MM.1S (cell line): ENCODE measurements around the gene WDSUB1.
A peak's percentile ranks its signal among the peaks of the same experiment; 100 is the strongest.

Experiments
- DNase-seq: peaks from one replicate; pipeline ENCODE4 v3.0.0-alpha.2; 2015
- H2AFZ ChIP-seq: fragments of 300-600 bp; sonication (generic); 2 replicates; pipeline ENCODE4 v1.6.0; 2016; ENCODE audit warnings: antibody characterized with exemption, low read length
- H3F3A ChIP-seq: fragments of 300-600 bp; sonication (generic); 2 replicates; pipeline ENCODE4 v1.6.1; 2016; ENCODE audit warnings: mild to moderate bottlenecking, antibody characterized with exemption, low read length, moderate library complexity, mixed read lengths; ENCODE audit not compliant: insufficient read depth
- H3K27ac ChIP-seq: fragments of 300-600 bp; sonication (generic); 2 replicates; pipeline ENCODE4 v1.5.1; 2016; ENCODE audit warnings: mild to moderate bottlenecking, low read length
- H3K27me3 ChIP-seq: fragments of 300-600 bp; sonication (generic); replicated peaks from 2 replicates; pipeline ENCODE4 v1.6.0; 2016; ENCODE audit warnings: low read length; ENCODE audit not compliant: insufficient read depth
- H3K36me3 ChIP-seq: fragments of 300-600 bp; sonication (generic); replicated peaks from 2 replicates; pipeline ENCODE4 v1.6.1; 2016; ENCODE audit warnings: mild to moderate bottlenecking, low read length, mixed read lengths; ENCODE audit not compliant: insufficient read depth
- H3K4me1 ChIP-seq: fragments of 300-600 bp; sonication (generic); 2 replicates; pipeline ENCODE4 v1.6.1; 2016; ENCODE audit warnings: low read length, mixed read lengths
- H3K4me2 ChIP-seq: fragments of 300-600 bp; sonication (generic); 2 replicates; pipeline ENCODE4 v1.6.0; 2016; ENCODE audit warnings: low read depth, low read length
- H3K4me3 ChIP-seq: fragments of 300-600 bp; sonication (generic); 2 replicates; pipeline ENCODE4 v1.5.1; 2016; ENCODE audit warnings: low read length, mixed read lengths
- H3K79me2 ChIP-seq: fragments of 300-600 bp; sonication (generic); 2 replicates; pipeline ENCODE4 v1.6.1; 2016; ENCODE audit warnings: mixed run types, low read length, mixed read lengths
- H3K9ac ChIP-seq: fragments of 300-600 bp; sonication (generic); 2 replicates; pipeline ENCODE4 v1.6.1; 2016; ENCODE audit warnings: low read length, mixed read lengths
- H3K9me2 ChIP-seq: fragments of 300-600 bp; sonication (generic); replicated peaks from 2 replicates; pipeline ENCODE4 v1.6.1; 2016; ENCODE audit warnings: mild to moderate bottlenecking, low read length, mixed read lengths; ENCODE audit not compliant: insufficient read depth
- H3K9me3 ChIP-seq: fragments of 300-600 bp; sonication (generic); replicated peaks from 2 replicates; pipeline ENCODE4 v1.6.1; 2016; ENCODE audit warnings: mild to moderate bottlenecking, low read length, mixed read lengths; ENCODE audit not compliant: insufficient read depth
- H4K20me1 ChIP-seq: fragments of 300-600 bp; sonication (generic); 2 replicates; pipeline ENCODE4 v1.6.1; 2016; ENCODE audit warnings: mild to moderate bottlenecking, low read length, moderate library complexity, mixed read lengths; ENCODE audit not compliant: insufficient read depth
- CTCF ChIP-seq: fragments of 300-600 bp; sonication (generic); IDR thresholded peaks from 2 replicates; pipeline ENCODE4 v1.5.1; 2016; ENCODE audit warnings: antibody characterized with exemption, low read length, mixed read lengths
- EZH2 ChIP-seq: fragments of 300-600 bp; sonication (generic); optimal IDR thresholded peaks from 2 replicates; pipeline ENCODE3; 2017; ENCODE audit warnings: low read depth, mild to moderate bottlenecking, antibody characterized with exemption, low read length, mixed read lengths
- EZH2phosphoT487 ChIP-seq: fragments of 300-600 bp; sonication (generic); IDR thresholded peaks from 2 replicates; pipeline ENCODE4 v1.6.1; 2018; ENCODE audit warnings: antibody characterized with exemption, low read length

WDSUB1 gene

DNA sequence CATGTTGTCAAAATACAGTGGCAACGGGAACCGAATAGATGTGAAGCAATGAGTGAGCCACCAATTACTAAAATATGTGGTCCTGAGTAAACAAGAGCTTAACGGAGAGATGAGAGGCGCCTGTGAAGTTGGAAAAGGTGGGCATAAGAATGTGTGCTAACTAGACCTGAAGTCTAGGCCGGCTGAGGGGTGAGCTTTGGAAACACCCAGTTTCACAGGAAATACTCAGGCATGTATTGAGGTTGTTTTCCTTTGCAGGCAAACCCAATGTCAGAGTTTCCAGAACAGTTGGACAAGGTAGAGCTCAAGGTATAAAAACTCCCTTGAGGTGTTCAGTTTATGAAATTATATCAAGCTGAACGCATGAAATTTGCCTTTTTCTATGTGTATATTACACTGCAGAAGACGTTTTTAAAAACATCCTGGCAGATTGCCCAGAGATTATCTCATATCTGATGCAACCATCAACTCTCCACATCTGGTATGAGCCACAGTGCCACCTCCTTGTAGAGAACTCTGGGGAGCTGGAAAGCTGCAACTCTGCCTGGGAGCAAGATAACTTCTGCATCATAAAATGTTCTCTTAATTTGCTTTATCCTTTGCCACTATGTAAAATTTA is 3.9 kb upstream of the WDSUB1 start:
- Histone ChIP-seq H3K4me1 (peaks cover 21% of the 10 kb centered on the region), H3F3A (peaks cover 3% of the 10 kb centered on the region), H3K36me3 (no peaks in the 10 kb centered on the region), H3K9ac (no peak overlapping the region), H3K9me2 (no peaks in the 10 kb centered on the region), H3K79me2 (peaks cover 10% of the 10 kb centered on the region), H3K9me3 (no peaks in the 10 kb centered on the region), H3K27me3 (no peaks in the 10 kb centered on the region), H3K4me3 (0 out of 2 replicates have a peak overlapping the region, but pooled peaks have one; percentile 5), H2AFZ (peak overlapping the region; percentile 50; the same call in 1 of the 2 replicates), H3K4me2 (peak overlapping the region; percentile 49; the same call in 1 of the 2 replicates), H4K20me1 (no peaks in the 10 kb centered on the region), H3K27ac (peak overlapping the region; percentile 11; the same call in 1 of the 2 replicates)
- TF ChIP-seq EZH2phosphoT487: no peak
- no peak for TF ChIP-seq EZH2
- TF ChIP-seq CTCF: no peak
- DNase-seq: peak; percentile 53

DNA sequence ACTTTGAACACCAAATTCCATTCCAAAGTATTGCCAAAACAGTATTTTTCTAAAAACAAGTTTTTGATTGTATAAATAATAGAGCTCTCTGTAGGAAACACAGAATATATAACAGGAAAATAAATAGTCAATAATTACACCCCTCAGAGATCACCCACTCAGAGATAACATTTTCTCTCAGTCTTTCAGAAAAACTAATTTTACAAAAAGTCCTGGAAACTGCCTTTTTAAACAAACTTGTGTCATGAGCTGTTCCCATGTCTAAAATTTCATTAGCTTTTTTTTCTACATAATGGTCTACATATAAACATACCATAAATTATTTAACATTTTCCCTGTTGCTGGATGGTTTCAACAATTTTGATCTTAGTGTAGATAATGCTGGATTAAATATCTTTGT is 1.2 kb upstream of the WDSUB1 start:
- no peaks in the 10 kb centered on the region for H3K27me3 ChIP-seq
- peaks cover 34% of the 10 kb centered on the region for H3K79me2 ChIP-seq
- H3K9me3 ChIP-seq: no peaks in the 10 kb centered on the region
- peaks cover 22% of the 10 kb centered on the region for H3K4me1 ChIP-seq
- DNase-seq: no peak
- H3K4me2 ChIP-seq: peak overlapping the region; percentile 95; the same call in 1 of the 2 replicates
- H3K4me3 ChIP-seq: no peak overlapping the region
- H2AFZ ChIP-seq: no peak overlapping the region
- H3K9me2 ChIP-seq: no peaks in the 10 kb centered on the region
- TF ChIP-seq CTCF: no peak
- no peak for TF ChIP-seq EZH2
- TF ChIP-seq EZH2phosphoT487: no peak
- H3K9ac ChIP-seq: no peak overlapping the region
- no peaks in the 10 kb centered on the region for H4K20me1 ChIP-seq
- H3K27ac ChIP-seq: no peak overlapping the region
- no peaks in the 10 kb centered on the region for H3K36me3 ChIP-seq
- peaks cover 3% of the 10 kb centered on the region for H3F3A ChIP-seq

DNA sequence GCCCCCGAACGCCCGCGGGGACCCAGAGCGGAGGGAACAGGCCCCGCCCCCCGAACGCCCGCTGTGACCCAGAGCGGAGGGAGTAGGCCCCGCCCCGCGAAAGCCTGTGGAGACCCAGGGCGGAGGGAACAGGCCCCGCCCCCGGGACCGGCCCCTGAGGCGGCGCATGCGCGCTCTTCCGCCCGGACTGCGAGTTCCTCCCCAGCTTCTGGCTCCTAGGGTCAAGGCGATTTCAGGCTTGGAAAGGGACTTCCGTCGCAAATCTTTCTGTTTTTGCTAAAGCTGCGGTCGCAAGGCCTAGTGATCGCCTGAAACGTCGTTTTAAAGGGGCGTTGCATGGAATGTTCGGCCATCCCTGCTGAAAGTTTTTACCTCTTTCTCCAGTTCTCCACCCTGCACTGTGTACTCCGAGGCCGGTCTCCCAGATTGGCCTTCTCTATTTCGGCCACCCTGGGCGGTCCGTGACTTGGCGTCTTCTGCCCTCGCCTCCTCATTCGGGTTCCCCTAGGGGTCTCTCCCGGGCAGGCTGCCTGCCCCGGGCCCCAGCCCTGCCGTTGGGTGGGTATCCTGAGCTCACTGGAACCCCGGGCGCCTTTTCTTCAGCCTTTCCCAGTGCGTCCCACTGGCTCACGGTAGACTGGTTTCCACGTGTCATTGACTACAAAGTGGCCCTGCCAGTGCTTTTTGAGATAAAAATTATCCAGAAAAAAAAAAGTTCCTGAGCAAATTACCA is 372 bp upstream of the WDSUB1 start:
- peaks cover 38% of the 10 kb centered on the region for H3K79me2 ChIP-seq
- no peaks in the 10 kb centered on the region for H3K9me3 ChIP-seq
- H3K9me2 ChIP-seq: no peaks in the 10 kb centered on the region
- peak overlapping the region; percentile 74 for H3K9ac ChIP-seq
- H3K36me3 ChIP-seq: no peaks in the 10 kb centered on the region
- peaks cover 27% of the 10 kb centered on the region for H3K4me1 ChIP-seq
- H3K27ac ChIP-seq: peak overlapping the region; percentile 74; the same call in 1 of the 2 replicates
- TF ChIP-seq CTCF (no peak), EZH2 (no peak), EZH2phosphoT487 (no peak)
- H3F3A ChIP-seq: peaks cover 3% of the 10 kb centered on the region
- peak overlapping the region; percentile 89 for H3K4me3 ChIP-seq
- no peaks in the 10 kb centered on the region for H3K27me3 ChIP-seq
- H4K20me1 ChIP-seq: no peaks in the 10 kb centered on the region
- peak overlapping the region; percentile 92 for H2AFZ ChIP-seq
- peak; percentile 99 for DNase-seq
- H3K4me2 ChIP-seq: peak overlapping the region; percentile 95
